H9 (cell line): Measurements from ENCODE around the gene CSMD2. TPM values are rescaled to one million over a fixed set of nuclear protein-coding genes. Genes with fewer than 3 reads are reported as not detected.
A peak's percentile ranks its signal among the peaks of the same experiment; 100 is the strongest.

Source experiments
- DNase-seq: peaks from one replicate; pipeline ENCODE4 v3.0.0-alpha.2; 2017
- H2AFZ ChIP-seq: one replicate; pipeline ENCODE4 v1.6.1; 2013; ENCODE audit warnings: mild to moderate bottlenecking, low read length, control low read depth, moderate library complexity
- H2AK5ac ChIP-seq: 2 replicates; pipeline ENCODE4 v1.6.1; 2013; ENCODE audit warnings: low read length, control low read depth, mixed read lengths; ENCODE audit not compliant: insufficient read length
- H2BK120ac ChIP-seq: one replicate; pipeline ENCODE4 v1.6.1; 2013; ENCODE audit warnings: low read depth, mild to moderate bottlenecking, low read length, control low read depth, inconsistent platforms; ENCODE audit not compliant: poor library complexity, severe bottlenecking
- H2BK12ac ChIP-seq: 2 replicates; pipeline ENCODE4 v1.6.1; 2013; ENCODE audit warnings: low read length, control low read depth, mixed read lengths, low read depth; ENCODE audit not compliant: insufficient read length
- H2BK15ac ChIP-seq: 2 replicates; pipeline ENCODE4 v1.6.1; 2013; ENCODE audit warnings: low read depth, low read length, control low read depth
- H2BK20ac ChIP-seq: one replicate; pipeline ENCODE4 v1.6.1; 2013; ENCODE audit warnings: low read depth, mild to moderate bottlenecking, low read length, control low read depth, inconsistent platforms; ENCODE audit not compliant: poor library complexity, severe bottlenecking
- H2BK5ac ChIP-seq: 2 replicates; pipeline ENCODE4 v1.6.1; 2013; ENCODE audit warnings: low read length, control low read depth, mixed read lengths; ENCODE audit not compliant: insufficient read length
- H3K14ac ChIP-seq: 2 replicates; pipeline ENCODE4 v1.6.1; 2013; ENCODE audit warnings: low read length, control low read depth; ENCODE audit not compliant: insufficient read depth
- H3K18ac ChIP-seq: 2 replicates; pipeline ENCODE4 v1.6.1; 2013; ENCODE audit warnings: low read depth, mild to moderate bottlenecking, mixed read lengths, low read length, control low read depth; ENCODE audit not compliant: insufficient read length
- H3K23ac ChIP-seq: 2 replicates; pipeline ENCODE4 v1.6.1; 2013; ENCODE audit warnings: low read length, control low read depth, mixed read lengths, low read depth; ENCODE audit not compliant: insufficient read length
- H3K23me2 ChIP-seq: 2 replicates; pipeline ENCODE4 v1.6.1; 2013; ENCODE audit warnings: low read depth, mild to moderate bottlenecking, mixed read lengths, low read length, control low read depth; ENCODE audit not compliant: insufficient read length, poor library complexity, severe bottlenecking
- H3K27ac ChIP-seq: 2 replicates; pipeline ENCODE4 v1.5.1; 2013; ENCODE audit warnings: low read length, control low read depth, mixed read lengths, low read depth; ENCODE audit not compliant: insufficient read length
- H3K27me3 ChIP-seq: 2 replicates; pipeline ENCODE4 v1.6.1; 2013; ENCODE audit warnings: low read length, control low read depth, inconsistent platforms; ENCODE audit not compliant: insufficient read depth
- H3K4ac ChIP-seq: 2 replicates; pipeline ENCODE4 v1.6.1; 2013; ENCODE audit warnings: low read depth, mild to moderate bottlenecking, control low read depth, inconsistent platforms, low read length, moderate library complexity
- H3K4me1 ChIP-seq: 2 replicates; pipeline ENCODE4 v1.6.1; 2013; ENCODE audit warnings: low read length, control low read depth, inconsistent platforms; ENCODE audit not compliant: insufficient read depth
- H3K4me2 ChIP-seq: 2 replicates; pipeline ENCODE4 v1.6.1; 2013; ENCODE audit warnings: low read length, control low read depth, mixed read lengths; ENCODE audit not compliant: insufficient read length, insufficient read depth
- H3K56ac ChIP-seq: 2 replicates; pipeline ENCODE4 v1.6.1; 2013; ENCODE audit warnings: low read depth, mild to moderate bottlenecking, mixed read lengths, low read length, control low read depth; ENCODE audit not compliant: insufficient read length
- H3K79me1 ChIP-seq: 2 replicates; pipeline ENCODE4 v1.6.1; 2013; ENCODE audit warnings: low read depth, mild to moderate bottlenecking, moderate library complexity, low read length, control low read depth, inconsistent platforms; ENCODE audit not compliant: insufficient read depth, poor library complexity, severe bottlenecking
- H3K79me2 ChIP-seq: 2 replicates; pipeline ENCODE4 v1.6.1; 2013; ENCODE audit warnings: low read length, control low read depth, inconsistent platforms; ENCODE audit not compliant: insufficient read depth
- H3K9ac ChIP-seq: 2 replicates; pipeline ENCODE4 v1.6.1; 2013; ENCODE audit warnings: low read length, control low read depth, mixed read lengths; ENCODE audit not compliant: insufficient read length; ENCODE audit errors: extremely low read depth
- H3K9me3 ChIP-seq: one replicate; pipeline ENCODE4 v1.6.1; 2013; ENCODE audit warnings: low read depth, low read length, inconsistent platforms; ENCODE audit not compliant: control insufficient read depth
- H3T11ph ChIP-seq: one replicate; pipeline ENCODE4 v1.6.1; 2013; ENCODE audit warnings: mild to moderate bottlenecking, low read length, control low read depth, inconsistent platforms
- H4K20me1 ChIP-seq: one replicate; pipeline ENCODE4 v1.6.1; 2013; ENCODE audit not compliant: control insufficient read depth, insufficient read length, insufficient read depth
- H4K5ac ChIP-seq: 2 replicates; pipeline ENCODE4 v1.6.1; 2013; ENCODE audit warnings: low read depth, mild to moderate bottlenecking, mixed read lengths, low read length, control low read depth; ENCODE audit not compliant: insufficient read length
- H4K8ac ChIP-seq: replicated peaks from 2 replicates; pipeline ENCODE4 v1.6.1; 2013; ENCODE audit warnings: low read length, control low read depth, mixed read lengths, low read depth; ENCODE audit not compliant: insufficient read length
- H4K91ac ChIP-seq: 2 replicates; pipeline ENCODE4 v1.6.1; 2013; ENCODE audit warnings: low read depth, mild to moderate bottlenecking, moderate library complexity, mixed read lengths, low read length, control low read depth; ENCODE audit not compliant: insufficient read length
- H3K27ac Mint-ChIP-seq, 3 experiments: 2 replicates in 2 of 3; 3 replicates in 1 of 3; pipeline ENCODE4 v1.8.0; 2020 to 2021; ENCODE audit warnings: mixed read lengths in 3 of 3, mild to moderate bottlenecking in 1 of 3, moderate library complexity in 1 of 3
- H3K27me3 Mint-ChIP-seq: 2 replicates; pipeline ENCODE4 v1.8.0; 2021; ENCODE audit warnings: low read depth, mild to moderate bottlenecking, moderate library complexity, mixed read lengths
- H3K36me3 Mint-ChIP-seq, 3 experiments: 2 replicates in 2 of 3; 3 replicates in 1 of 3; pipeline ENCODE4 v1.8.0; 2020 to 2021; ENCODE audit warnings: low read depth in 3 of 3, mixed read lengths in 3 of 3; ENCODE audit not compliant: insufficient read depth in 1 of 3
- H3K4me1 Mint-ChIP-seq, 2 experiments: 2 replicates each; pipeline ENCODE4 v1.8.0; 2020; ENCODE audit warnings: mixed read lengths in 2 of 2
- H3K4me3 Mint-ChIP-seq, 2 experiments: 2 replicates in 1 of 2; 3 replicates in 1 of 2; pipeline ENCODE4 v1.8.0; 2020 to 2021; ENCODE audit warnings: mild to moderate bottlenecking in 2 of 2, mixed read lengths in 2 of 2, moderate library complexity in 1 of 2
- H3K9me3 Mint-ChIP-seq, 2 experiments: 2 replicates in 1 of 2; 3 replicates in 1 of 2; pipeline ENCODE4 v1.8.0; 2020; ENCODE audit warnings: mild to moderate bottlenecking in 2 of 2, mixed read lengths in 2 of 2, moderate library complexity in 1 of 2
- CTCF ChIP-seq: fragments of 200-600 bp; sonication (generic); conservative IDR thresholded peaks from 3 replicates; pipeline ENCODE4 v1.8.0; 2021; ENCODE audit warnings: antibody characterized with exemption, mild to moderate bottlenecking
- WGBS: extraction: QIAGEN DNeasy Blood & Tissue Kit; methylation state at CpG from one replicate; pipeline ENCODE4 v1.1.7; 2013; ENCODE audit warnings: missing lambda C conversion rate, low lambda C conversion rate, mixed read lengths; ENCODE audit not compliant: insufficient read length; ENCODE audit errors: extremely low coverage; 5-methylcytosine and 5-hydroxymethylcytosine counted together
- total RNA-seq: library from RNA; stranded (reverse); gene quantifications from 2 replicates; pipeline ENCODE4 v1.2.1, GENCODE V29; 2021

Gene CSMD2
- total RNA-seq, 1 experiment from 2014 or later = 6.4 TPM

GRCh38 chr1:34019741-34020552 is 145.1 kb downstream of the CSMD2 start:
- Histone ChIP-seq H4K91ac (no peak overlapping the region), H3T11ph (no peak overlapping the region), H3K18ac (no peak overlapping the region), H2BK20ac (no peak overlapping the region), H3K79me1 (no peaks in the 10 kb centered on the region), H2BK12ac (no peak overlapping the region), H3K27me3 (no peaks in the 10 kb centered on the region), H3K14ac (no peak overlapping the region; the same call in 1 of the 2 replicates), H3K56ac (no peak overlapping the region), H3K4me2 (no peak overlapping the region), H3K23me2 (no peaks in the 10 kb centered on the region), H4K8ac (no peak overlapping the region), H4K5ac (no peak overlapping the region), H3K79me2 (no peaks in the 10 kb centered on the region), H3K23ac (no peak overlapping the region), H2BK120ac (no peak overlapping the region), H4K20me1 (peaks cover 2% of the 10 kb centered on the region), H3K27ac (no peak overlapping the region), H3K9ac (no peak overlapping the region), H2AFZ (no peak overlapping the region), H2BK5ac (no peak overlapping the region), H3K4ac (no peak overlapping the region), H2AK5ac (no peak overlapping the region), H3K9me3 (no peaks in the 10 kb centered on the region), H3K4me1 (peaks cover 3% of the 10 kb centered on the region; the same call in 1 of the 2 replicates), H2BK15ac (no peak overlapping the region)
- TF ChIP-seq CTCF = no peak
- H3K4me1 Mint-ChIP-seq = peaks cover 19 to 26% of the 10 kb centered on the region in 2 experiments
- H3K27ac Mint-ChIP-seq = peak overlapping the region in 2 of 3 experiments; percentile 24 to 78; a peak in 5 of 7 replicates
- peaks cover 3% of the 10 kb centered on the region; the same call in 1 of the 2 replicates for H3K27me3 Mint-ChIP-seq
- DNase-seq = peak; percentile 34
- WGBS = no CpG with 5 or more reads among the region's 7 CpGs
- no peak overlapping the region; a peak in 1 of 5 replicates for H3K4me3 Mint-ChIP-seq
- peaks cover 0 to 4% (median 4%) of the 10 kb centered on the region in 3 experiments; a peak in 3 of 7 replicates for H3K36me3 Mint-ChIP-seq
- no peaks in the 10 kb centered on the region for H3K9me3 Mint-ChIP-seq
